Head of caudate nucleus (tissue), 42 donors: ENCODE data around the gene ZNF534.
"Not testable (repeated sequence)": the region's sequence is repeated elsewhere in the genome, so short reads cannot be mapped to it uniquely, and the experiment has no call there.

Experiments used
- DNase-seq, 42 donors: peaks; one replicate each; pipeline versions ENCODE4 v3.0.0 to v3.0.0-alpha.2; 2020 to 2021; ENCODE audit warnings: mixed read lengths in 7 of 42
- intact Hi-C: fragments of 100-400 bp; cut with DNase I; formaldehyde crosslinking; loops from one replicate; pipeline ENCODE4 v1.15.0; 2022

Gene ZNF534

GRCh38 chr19:52492994-52493470 lies 64.1 kb downstream of the ZNF534 start:
- no peak for DNase-seq

GRCh38 chr19:52494518-52494917 lies 65.6 kb downstream of the ZNF534 start:
- intact Hi-C loops = no loop called here
- no peak for DNase-seq

More at GRCh38 chr19:52492994-52493470, 64.1 kb downstream of the ZNF534 start:
- intact Hi-C loops = no loop called here

GRCh38 chr19:52498571-52498970 lies 69.6 kb downstream of the ZNF534 start:
- DNase-seq = no peak
- intact Hi-C loops = no loop called here

GRCh38 chr19:52500474-52500873 lies 71.5 kb downstream of the ZNF534 start:
- intact Hi-C loops, DNase-seq: not testable (repeated sequence)

GRCh38 chr19:52500991-52501390 lies 72.0 kb downstream of the ZNF534 start:
- intact Hi-C loops, DNase-seq: not testable (repeated sequence)
